HCT116 (cell line): ENCODE data around the gene CDR2.

Experiments
- CTCF ChIP-seq, 3 experiments: fragments of 200-600 bp in 1 of 3; sonication (generic) in 1 of 3; IDR thresholded peaks in 2 of 3; conservative IDR thresholded peaks in 1 of 3; 2 replicates each; pipeline ENCODE4 v1.5.1; 2012 to 2017; ENCODE audit warnings: low read depth in 2 of 3, low read length in 2 of 3, antibody characterized with exemption in 1 of 3, borderline replicate concordance in 1 of 3, control low read depth in 1 of 3, mild to moderate bottlenecking in 1 of 3, mixed read lengths in 1 of 3, mixed run types in 1 of 3, moderate library complexity in 1 of 3; ENCODE audit not compliant: insufficient read depth in 1 of 3
- MAX ChIP-seq: IDR thresholded peaks from 2 replicates; pipeline ENCODE4 v1.6.1; 2012
- POLR2A ChIP-seq: IDR thresholded peaks from 2 replicates; pipeline ENCODE4 v1.7.0; 2011; ENCODE audit warnings: borderline replicate concordance; ENCODE audit not compliant: insufficient read depth, insufficient read length; ENCODE audit errors: extremely low read depth
- REST ChIP-seq: IDR thresholded peaks from 2 replicates; pipeline ENCODE4 v1.6.1; 2012; ENCODE audit warnings: low read depth
- SP1 ChIP-seq: IDR thresholded peaks from 2 replicates; pipeline ENCODE4 v1.6.1; 2012; ENCODE audit warnings: low read depth
- SRF ChIP-seq: IDR thresholded peaks from 2 replicates; pipeline ENCODE4 v1.6.1; 2012; ENCODE audit warnings: low read depth

DNA sequence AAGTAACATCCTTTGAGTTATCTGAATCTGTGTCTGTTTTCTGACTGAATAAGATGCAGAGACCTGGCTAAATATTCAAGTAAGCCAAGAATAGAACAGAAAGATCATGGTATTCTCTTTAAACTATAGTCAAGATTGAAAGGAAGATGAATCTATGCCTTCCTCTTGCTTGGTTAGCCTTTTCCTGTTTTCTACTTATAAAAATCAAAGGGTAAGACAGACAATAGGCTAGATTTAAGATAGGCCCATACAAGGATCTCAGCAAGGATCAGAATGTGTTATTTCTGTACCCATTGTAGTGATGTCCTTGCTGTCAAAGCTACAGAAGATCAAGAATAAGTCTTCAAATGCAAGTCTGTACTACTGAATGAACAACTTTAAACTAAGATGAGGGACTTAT is 7.0 kb upstream of the CDR2 start:
- no peak for TF ChIP-seq REST
- TF ChIP-seq SRF, result no peak
- TF ChIP-seq CTCF (IDR thresholded peaks at IDR 0.05 in 2 of 3, conservative IDR thresholded peaks at IDR 0.05 in 1 of 3; ENCODE audit: borderline replicate concordance in 1 of 3, insufficient read depth in 1 of 3, low read depth in 2 of 3, low read length in 2 of 3), result no peak
- no peak for TF ChIP-seq SP1
- TF ChIP-seq POLR2A, result no peak
- no peak for TF ChIP-seq MAX
